HEK293 (cell line): Measurements from ENCODE around the gene COL1A2.

Experiments used
- CTCF ChIA-PET: fragments of 350-600 bp; formaldehyde crosslinking; extraction: SDS; loops from one replicate; lab custom pipeline; 2021; ENCODE audit warnings: antibody characterized with exemption; lab: Yijun Ruan, JAX
- POLR2A ChIA-PET: fragments of 300-600 bp; formaldehyde crosslinking; extraction: SDS; loops from one replicate; lab custom pipeline; 2020; ENCODE audit warnings: antibody characterized with exemption, inconsistent platforms; lab: Yijun Ruan, JAX
- H3K27ac ChIP-seq: fragments of 200-500 bp; sonication (Bioruptor generic); 2 replicates; pipeline ENCODE4 v1.5.1; 2014; ENCODE audit warnings: low read depth, low read length, control low read depth, inconsistent platforms; ENCODE audit errors: extremely low read depth
- H3K36me3 ChIP-seq, 2 experiments: fragments of 200-500 bp in 1 of 2; sonication (Bioruptor generic) in 1 of 2; 1 replicate in 1 of 2; 2 replicates in 1 of 2; pipeline ENCODE4 v1.5.1; 2014 to 2017; ENCODE audit warnings: inconsistent platforms in 2 of 2, low read length in 2 of 2; ENCODE audit not compliant: control insufficient read depth in 2 of 2, insufficient read depth in 1 of 2
- H3K4me1 ChIP-seq: fragments of 200-500 bp; sonication (Bioruptor generic); 2 replicates; pipeline ENCODE4 v1.5.1; 2014; ENCODE audit warnings: mild to moderate bottlenecking, low read length, inconsistent platforms; ENCODE audit not compliant: control insufficient read depth, insufficient read depth
- H3K4me3 ChIP-seq: 2 replicates; pipeline ENCODE4 v1.5.1; 2011; ENCODE audit warnings: low read depth, mild to moderate bottlenecking, control low read depth, low read length, moderate library complexity
- H3K9me3 ChIP-seq: fragments of 200-500 bp; sonication (Bioruptor generic); 2 replicates; pipeline ENCODE4 v1.5.1; 2014; ENCODE audit warnings: low read depth, low read length, inconsistent platforms; ENCODE audit not compliant: control insufficient read depth, insufficient read depth
- AEBP2 ChIP-seq: fragments of 450-650 bp; formaldehyde crosslinking; IDR thresholded peaks from 2 replicates; pipeline ENCODE4 v1.5.1; 2016; ENCODE audit warnings: missing biosample characterization, missing genetic modification characterization, borderline replicate concordance
- KLF9 ChIP-seq: fragments of 450-650 bp; formaldehyde crosslinking; IDR thresholded peaks from 2 replicates; pipeline ENCODE4 v1.5.1; 2016; ENCODE audit warnings: missing biosample characterization, missing genetic modification characterization, low read depth
- ZBTB17 ChIP-seq: fragments of 450-650 bp; formaldehyde crosslinking; IDR thresholded peaks from 2 replicates; pipeline ENCODE4 v1.5.1; 2016; ENCODE audit warnings: missing biosample characterization, missing genetic modification characterization
- ZNF16 ChIP-seq: fragments of 450-650 bp; formaldehyde crosslinking; IDR thresholded peaks from 2 replicates; pipeline ENCODE4 v1.5.1; 2016; ENCODE audit warnings: low read depth, missing biosample characterization, missing genetic modification characterization
- ZNF174 ChIP-seq: fragments of 450-650 bp; formaldehyde crosslinking; IDR thresholded peaks from 2 replicates; pipeline ENCODE4 v1.5.0; 2017; ENCODE audit warnings: missing biosample characterization, mild to moderate bottlenecking, missing genetic modification characterization
- ZNF24 ChIP-seq: fragments of 450-650 bp; formaldehyde crosslinking; IDR thresholded peaks from 2 replicates; pipeline ENCODE4 v1.5.1; 2016; ENCODE audit warnings: missing biosample characterization, missing genetic modification characterization
- ZNF335 ChIP-seq: fragments of 450-650 bp; formaldehyde crosslinking; conservative IDR thresholded peaks from 2 replicates; pipeline ENCODE4 v1.5.1; 2016; ENCODE audit warnings: missing biosample characterization, missing genetic modification characterization
- ZNF518A ChIP-seq: fragments of 450-650 bp; formaldehyde crosslinking; conservative IDR thresholded peaks from 2 replicates; pipeline ENCODE4 v1.5.1; 2016; ENCODE audit warnings: low read depth, missing biosample characterization, missing genetic modification characterization
- ZNF624 ChIP-seq: fragments of 450-650 bp; formaldehyde crosslinking; IDR thresholded peaks from 2 replicates; pipeline ENCODE4 v1.5.1; 2017; ENCODE audit warnings: missing biosample characterization, missing genetic modification characterization
- ZNF677 ChIP-seq: fragments of 450-650 bp; IDR thresholded peaks from 2 replicates; pipeline ENCODE4 v1.5.0; 2018; ENCODE audit warnings: missing biosample characterization, mild to moderate bottlenecking, missing genetic modification characterization, moderate library complexity
- ZNF704 ChIP-seq: fragments of 450-650 bp; formaldehyde crosslinking; IDR thresholded peaks from 2 replicates; pipeline ENCODE4 v1.5.1; 2016; ENCODE audit warnings: missing biosample characterization, missing genetic modification characterization
- ZNF707 ChIP-seq: fragments of 450-650 bp; formaldehyde crosslinking; IDR thresholded peaks from 2 replicates; pipeline ENCODE4 v1.5.1; 2016; ENCODE audit warnings: missing biosample characterization, missing genetic modification characterization
- ZNF791 ChIP-seq: fragments of 450-650 bp; formaldehyde crosslinking; IDR thresholded peaks from 2 replicates; pipeline ENCODE4 v1.5.1; 2016; ENCODE audit warnings: missing biosample characterization, missing genetic modification characterization
- TF ChIP-seq, protein P1 (sequence below): sonication (generic); formaldehyde crosslinking; IDR thresholded peaks from 2 replicates; pipeline ENCODE4 v1.8.1; 2022; ENCODE audit warnings: mild to moderate bottlenecking, moderate library complexity, missing genetic modification reagents

The COL1A2 gene

GRCh38 chr7:94422827-94423460 is 28.2 kb downstream of the COL1A2 start:
- Histone ChIP-seq H3K36me3 (no peaks in the 10 kb centered on the region), H3K9me3 (no peaks in the 10 kb centered on the region), H3K4me1 (no peaks in the 10 kb centered on the region), H3K27ac (no peak overlapping the region), H3K4me3 (no peak overlapping the region)
- ChIA-PET CTCF (no interaction called here), POLR2A (no interaction called here)
- TF ChIP-seq AEBP2 (no peak), ZNF704 (tag by site-specific recombination) (no peak), ZNF707 (tag by site-specific recombination) (no peak), ZNF335 (no peak), KLF9 (tag by site-specific recombination) (no peak), ZNF518A (tag by site-specific recombination) (no peak), ZNF624 (no peak), ZNF791 (tag by site-specific recombination) (no peak), ZNF174 (tag by site-specific recombination) (no peak), ZNF677 (tag by site-specific recombination) (no peak)
- TF ChIP-seq, protein P1, sequence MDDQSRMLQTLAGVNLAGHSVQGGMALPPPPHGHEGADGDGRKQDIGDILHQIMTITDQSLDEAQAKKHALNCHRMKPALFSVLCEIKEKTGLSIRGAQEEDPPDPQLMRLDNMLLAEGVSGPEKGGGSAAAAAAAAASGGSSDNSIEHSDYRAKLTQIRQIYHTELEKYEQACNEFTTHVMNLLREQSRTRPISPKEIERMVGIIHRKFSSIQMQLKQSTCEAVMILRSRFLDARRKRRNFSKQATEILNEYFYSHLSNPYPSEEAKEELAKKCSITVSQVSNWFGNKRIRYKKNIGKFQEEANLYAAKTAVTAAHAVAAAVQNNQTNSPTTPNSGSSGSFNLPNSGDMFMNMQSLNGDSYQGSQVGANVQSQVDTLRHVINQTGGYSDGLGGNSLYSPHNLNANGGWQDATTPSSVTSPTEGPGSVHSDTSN (CRISPR knock-in tag) = no peak

GRCh38 chr7:94423863-94424735 is 29.4 kb downstream of the COL1A2 start:
- no peaks in the 10 kb centered on the region for H3K4me1 ChIP-seq
- no peaks in the 10 kb centered on the region for H3K9me3 ChIP-seq
- TF ChIP-seq KLF9 (tag by site-specific recombination) = no peak
- no peak for TF ChIP-seq ZNF24 (tag by site-specific recombination)
- no peak for TF ChIP-seq ZBTB17 (tag by site-specific recombination)
- no peak for TF ChIP-seq ZNF16 (tag by site-specific recombination)
- H3K36me3 ChIP-seq = no peaks in the 10 kb centered on the region
- POLR2A ChIA-PET = no interaction called here
- CTCF ChIA-PET = interaction anchor here (0.7 to 1.3 kb wide), 2 partner anchors 12 to 28 kb away, joined by 3 to 4 read pairs; no protein-coding TSS in a partner anchor
- no peak overlapping the region for H3K4me3 ChIP-seq
- H3K27ac ChIP-seq = no peak overlapping the region
